Prostate gland (tissue), 2 donors: ENCODE results near the gene HOXA13. TPM values are rescaled to one million over a fixed set of nuclear protein-coding genes. Genes with fewer than 3 reads are reported as not detected.

Source experiments
- DNase-seq: peaks from one replicate; pipeline ENCODE4 v3.0.0-alpha.2; 2019; ENCODE audit warnings: low spot score
- H3K27ac ChIP-seq, 2 donors: fragments of 200-600 bp; sonication (generic); 2 replicates each; pipeline ENCODE4 v1.5.1; 2017 to 2019
- H3K27me3 ChIP-seq: fragments of 200-600 bp; sonication (generic); replicated peaks from 2 replicates; pipeline ENCODE4 v1.5.1; 2019; ENCODE audit not compliant: insufficient read depth
- H3K36me3 ChIP-seq, 2 donors: fragments of 200-600 bp; sonication (generic); 1 replicate in 1 of 2; 2 replicates in 1 of 2; pipeline versions ENCODE4 v1.5.1 to v1.8.1; 2017 to 2019
- H3K4me1 ChIP-seq: fragments of 200-600 bp; sonication (generic); replicated peaks from 2 replicates; pipeline ENCODE4 v1.5.1; 2019
- H3K4me3 ChIP-seq, 2 donors: fragments of 200-600 bp; sonication (generic); 2 replicates each; pipeline ENCODE4 v1.5.1; 2017 to 2019
- H3K9me3 ChIP-seq: fragments of 200-600 bp; sonication (generic); 2 replicates; pipeline ENCODE4 v1.5.1; 2017
- POLR2A ChIP-seq: fragments of 450-650 bp; IDR thresholded peaks from one replicate; pipeline ENCODE4 v1.6.1; 2016; ENCODE audit warnings: antibody characterized with exemption, mild to moderate bottlenecking
- POLR2AphosphoS5 ChIP-seq: sonication (generic); formaldehyde crosslinking; IDR thresholded peaks from one replicate; pipeline ENCODE4 v1.6.1; 2017; ENCODE audit warnings: antibody characterized with exemption
- WGBS: methylation state at CpG from one replicate; pipeline ENCODE4 v1.1.5; 2018; 5-methylcytosine and 5-hydroxymethylcytosine counted together
- intact Hi-C: fragments of 100-400 bp; cut with DNase I; formaldehyde crosslinking; loops from one replicate; pipeline ENCODE4 v1.14.2; 2022
- total RNA-seq, 2 donors: library from RNA; depleted of rRNA; stranded (reverse); fragments of >200 nt; gene quantifications; one replicate each; pipeline ENCODE4 v1.1.0, GENCODE V29; 2016
- TF ChIP-seq, protein P1 (sequence below), 4 experiments: fragments of 200-600 bp in 2 of 4; fragments of 450-650 bp in 2 of 4; sonication (generic) in 2 of 4; IDR thresholded peaks; 1 replicate in 3 of 4; 2 replicates in 1 of 4; pipeline ENCODE4 v1.5.1; 2016 to 2019; ENCODE audit warnings: antibody characterized with exemption in 4 of 4, mild to moderate bottlenecking in 2 of 4, moderate library complexity in 2 of 4

Gene HOXA13
- total RNA-seq, 2 donors from 2014 or later, result 19.1 to 50.4 TPM

DNA sequence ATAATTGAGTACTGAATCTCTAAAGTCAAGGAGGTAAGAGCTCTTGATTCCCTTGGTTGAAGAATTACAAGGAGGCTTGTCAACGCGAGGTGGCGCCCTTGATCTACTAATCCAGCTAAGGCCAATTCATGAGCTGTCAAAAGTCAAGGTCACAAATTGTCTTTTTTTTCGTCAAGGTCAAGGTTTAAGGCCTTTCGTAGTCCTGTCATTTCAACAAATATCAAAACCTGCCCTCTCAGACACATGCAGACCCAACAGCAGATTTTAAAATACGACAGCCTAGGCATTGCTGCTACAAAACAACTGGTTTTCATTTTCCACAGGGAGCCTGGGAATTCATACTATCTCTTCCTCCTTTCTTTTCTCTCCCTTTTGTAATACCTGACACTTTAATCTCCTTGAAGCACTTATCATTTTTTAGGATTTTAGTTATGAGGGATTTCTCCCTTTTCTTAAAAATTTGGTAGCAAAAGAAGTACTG lies 3.6 kb downstream of the HOXA13 start:
- Histone ChIP-seq H3K4me3 (peak overlapping the region; percentile 76 to 81), H3K27me3 (no peaks in the 10 kb centered on the region), H3K4me1 (no peaks in the 10 kb centered on the region), H3K9me3 (no peaks in the 10 kb centered on the region), H3K36me3 (no peaks in the 10 kb centered on the region), H3K27ac (peak overlapping the region; percentile 96 to 97)
- peak; percentile 95 for DNase-seq
- TF ChIP-seq POLR2AphosphoS5 (peak; percentile 78), POLR2A (no peak)
- TF ChIP-seq, protein P1, sequence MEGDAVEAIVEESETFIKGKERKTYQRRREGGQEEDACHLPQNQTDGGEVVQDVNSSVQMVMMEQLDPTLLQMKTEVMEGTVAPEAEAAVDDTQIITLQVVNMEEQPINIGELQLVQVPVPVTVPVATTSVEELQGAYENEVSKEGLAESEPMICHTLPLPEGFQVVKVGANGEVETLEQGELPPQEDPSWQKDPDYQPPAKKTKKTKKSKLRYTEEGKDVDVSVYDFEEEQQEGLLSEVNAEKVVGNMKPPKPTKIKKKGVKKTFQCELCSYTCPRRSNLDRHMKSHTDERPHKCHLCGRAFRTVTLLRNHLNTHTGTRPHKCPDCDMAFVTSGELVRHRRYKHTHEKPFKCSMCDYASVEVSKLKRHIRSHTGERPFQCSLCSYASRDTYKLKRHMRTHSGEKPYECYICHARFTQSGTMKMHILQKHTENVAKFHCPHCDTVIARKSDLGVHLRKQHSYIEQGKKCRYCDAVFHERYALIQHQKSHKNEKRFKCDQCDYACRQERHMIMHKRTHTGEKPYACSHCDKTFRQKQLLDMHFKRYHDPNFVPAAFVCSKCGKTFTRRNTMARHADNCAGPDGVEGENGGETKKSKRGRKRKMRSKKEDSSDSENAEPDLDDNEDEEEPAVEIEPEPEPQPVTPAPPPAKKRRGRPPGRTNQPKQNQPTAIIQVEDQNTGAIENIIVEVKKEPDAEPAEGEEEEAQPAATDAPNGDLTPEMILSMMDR (IDR thresholded peaks at IDR 0.05), result peak; percentile 80 to 87 (median 84)
- WGBS, result 2% methylated on average over 6 of the region's 6 CpGs
- intact Hi-C loops, result loop anchor here (5.0 kb wide), 3 partner anchors 546 to 901 kb away; partner anchors contain the start of gene TAX1BP1

DNA sequence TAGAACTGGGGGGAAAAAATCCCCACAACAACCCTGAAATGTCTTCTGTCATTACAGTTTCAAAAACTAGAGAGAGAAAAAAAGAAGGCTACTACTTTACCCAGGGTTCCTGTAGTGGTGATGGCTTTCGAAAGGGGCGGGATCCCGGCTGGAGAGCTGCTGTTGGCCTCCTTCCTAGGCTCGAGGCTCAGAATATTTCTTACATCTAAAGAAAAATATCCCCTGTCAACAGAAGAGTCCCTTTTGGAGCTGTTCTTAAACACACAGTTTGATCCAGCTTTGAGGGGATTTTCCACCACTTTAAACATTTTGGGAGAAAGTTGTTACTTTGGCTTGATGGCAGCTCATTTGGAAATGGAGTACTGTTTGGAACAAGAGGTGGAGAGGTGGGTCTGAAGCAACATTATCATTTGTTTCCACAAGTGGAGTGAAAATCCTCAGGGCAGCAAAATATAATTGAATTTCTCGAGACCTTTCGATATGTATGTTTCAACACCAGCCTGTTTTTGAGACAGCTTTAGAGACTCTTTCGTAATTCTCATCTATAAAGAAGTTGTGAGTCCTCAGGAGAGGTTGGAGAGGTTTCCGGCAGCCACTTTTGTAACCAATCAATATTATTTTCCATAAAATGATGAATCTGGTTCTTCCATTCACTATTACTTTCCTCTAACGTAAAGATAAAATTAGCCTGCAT lies 5.1 kb downstream of the HOXA13 start:
- DNase-seq, result peak; percentile 54
- Histone ChIP-seq H3K27me3 (no peaks in the 10 kb centered on the region), H3K9me3 (no peaks in the 10 kb centered on the region), H3K27ac (peak overlapping the region; percentile 96 to 97), H3K36me3 (no peaks in the 10 kb centered on the region), H3K4me1 (peaks cover 9% of the 10 kb centered on the region), H3K4me3 (peak overlapping the region; percentile 76 to 81)
- TF ChIP-seq POLR2A (no peak), POLR2AphosphoS5 (peak; percentile 8)
- intact Hi-C loops, result loop anchor here (5.0 kb wide), 3 partner anchors 547 to 902 kb away; partner anchors contain the start of gene TAX1BP1
- WGBS, result 7% methylated on average over 9 of the region's 9 CpGs

DNA sequence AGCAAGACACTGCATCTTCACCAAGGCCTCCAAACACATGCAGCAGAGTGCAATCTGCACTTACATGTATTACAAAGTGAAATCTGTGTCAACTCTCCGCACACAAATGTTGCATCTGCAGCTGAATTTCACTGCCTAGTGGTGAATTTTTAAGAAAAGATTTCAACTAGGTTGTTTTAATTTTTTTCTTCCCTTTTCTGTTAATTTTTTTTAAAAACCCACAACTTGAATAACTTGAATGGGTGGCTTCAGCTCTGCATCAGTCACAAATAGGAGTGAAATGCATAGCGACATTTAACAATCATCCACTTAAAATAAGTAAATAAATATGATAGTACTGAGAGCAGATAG lies 5.9 kb downstream of the HOXA13 start:
- intact Hi-C loops, result no loop called here
- no peak for TF ChIP-seq POLR2A
- peak; percentile 23 for TF ChIP-seq POLR2AphosphoS5
- Histone ChIP-seq H3K4me3 (peak overlapping the region; percentile 76 to 81), H3K4me1 (peaks cover 16% of the 10 kb centered on the region), H3K27ac (peak overlapping the region; percentile 96 to 97), H3K27me3 (no peaks in the 10 kb centered on the region), H3K36me3 (no peaks in the 10 kb centered on the region), H3K9me3 (no peaks in the 10 kb centered on the region)
- 2% methylated on average over 2 of the region's 2 CpGs for WGBS
- no peak for DNase-seq

DNA sequence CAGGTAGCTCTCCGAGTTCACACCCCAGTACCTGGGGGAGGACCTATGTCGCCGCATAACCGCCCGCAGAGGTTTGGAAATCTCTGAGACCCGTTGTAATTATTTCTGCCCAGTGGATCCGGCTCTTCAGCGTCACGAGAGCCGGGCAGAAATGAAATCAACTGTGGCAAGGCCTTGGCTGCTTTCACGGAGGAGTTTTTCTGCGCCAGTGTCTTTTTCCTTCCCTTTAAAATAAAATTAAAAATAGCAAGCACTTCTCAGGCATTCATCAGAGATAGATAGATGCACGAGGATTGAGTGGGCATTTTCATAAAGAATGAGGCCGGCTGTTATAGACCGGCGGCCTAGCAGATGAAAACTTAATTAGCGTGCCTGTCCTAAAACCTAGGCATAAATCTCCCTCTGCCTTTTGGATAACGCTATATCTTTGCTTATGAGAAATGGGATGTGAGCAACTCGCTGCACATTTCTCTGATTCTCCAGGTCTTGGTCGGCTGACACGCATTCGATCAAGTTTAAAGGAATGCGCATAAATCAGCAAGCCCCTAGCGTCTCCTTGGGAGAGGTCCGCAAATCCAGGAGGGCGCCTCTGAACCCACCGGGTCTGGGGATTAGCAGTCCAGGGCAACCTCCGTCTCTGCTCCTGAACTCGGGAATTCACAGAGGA lies 6.4 kb downstream of the HOXA13 start:
- Histone ChIP-seq H3K4me3 (peak overlapping the region; percentile 76 to 81), H3K27me3 (no peaks in the 10 kb centered on the region)

DNA sequence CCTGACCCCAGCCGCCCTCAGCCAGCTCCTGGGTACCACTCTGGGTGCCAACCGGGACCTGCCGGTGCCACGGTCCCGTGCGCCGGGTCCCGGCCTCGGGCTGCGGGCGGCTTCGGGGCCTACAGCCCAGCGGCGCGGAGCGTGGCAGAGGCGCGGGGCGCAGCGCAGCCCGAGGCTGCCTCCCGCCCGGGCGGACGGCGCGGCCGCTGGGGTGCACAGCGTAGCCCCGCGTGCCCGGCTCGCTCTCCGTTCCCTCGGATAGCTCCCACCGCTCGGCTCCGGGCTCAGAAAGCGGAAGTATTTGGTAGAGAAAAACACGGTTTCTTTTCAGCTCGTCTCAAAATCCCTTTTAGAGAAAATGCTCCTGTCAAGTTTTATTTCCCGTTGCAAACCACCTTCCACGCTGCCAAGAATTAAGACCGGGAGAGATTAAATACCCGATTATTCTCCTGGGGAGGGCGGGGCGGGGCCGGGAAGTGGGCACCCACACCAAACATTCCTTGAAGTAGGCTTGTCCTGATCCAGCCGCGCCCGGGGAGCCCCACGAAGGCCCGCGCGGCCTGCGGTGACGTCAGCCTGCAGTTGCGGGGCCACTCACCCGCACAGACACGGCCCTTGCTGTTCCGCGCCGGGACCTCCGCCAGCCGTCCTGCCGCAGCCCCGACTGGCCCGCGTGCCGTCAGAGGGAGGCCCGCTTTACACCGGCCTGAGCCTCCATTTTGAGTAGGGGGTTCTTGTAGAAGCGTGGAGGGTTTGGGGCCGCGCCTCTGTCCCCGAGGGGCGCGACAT lies 7.2 kb downstream of the HOXA13 start:
- Histone ChIP-seq H3K27ac (peak overlapping the region; percentile 96 to 97), H3K4me3 (peak overlapping the region; percentile 76 to 81), H3K9me3 (no peaks in the 10 kb centered on the region), H3K4me1 (peaks cover 16% of the 10 kb centered on the region), H3K36me3 (no peaks in the 10 kb centered on the region), H3K27me3 (no peaks in the 10 kb centered on the region)
- intact Hi-C loops, result no loop called here
- under 1% methylated on average over 41 of the region's 78 CpGs for WGBS
- TF ChIP-seq POLR2AphosphoS5 (peak; percentile 27), POLR2A (no peak)
- TF ChIP-seq, protein P1 (IDR thresholded peaks at IDR 0.05), result no peak
- DNase-seq, result peak; percentile 55

More for the DNA sequence above, 6.4 kb downstream of the HOXA13 start:
- Histone ChIP-seq H3K9me3 (no peaks in the 10 kb centered on the region), H3K36me3 (no peaks in the 10 kb centered on the region), H3K4me1 (peaks cover 16% of the 10 kb centered on the region), H3K27ac (peak overlapping the region; percentile 96 to 97)
- DNase-seq, result peak; percentile 33
- intact Hi-C loops, result no loop called here
- TF ChIP-seq POLR2AphosphoS5 (no peak), POLR2A (no peak)
- TF ChIP-seq, protein P1 (IDR thresholded peaks at IDR 0.05), result no peak
- WGBS, result 5% methylated on average over 29 of the region's 29 CpGs
